Upper lobe of right lung (tissue), 1 donor: ENCODE data around the gene TMEM151B. TPM values are rescaled to one million over a fixed set of nuclear protein-coding genes. Genes with fewer than 3 reads are reported as not detected.

Experiments
- ATAC-seq: fragments of 200-7000 bp; cut with Tn5 transposase; one replicate; pipeline ENCODE4 v1.9.1; 2020; ENCODE audit warnings: mild to moderate bottlenecking, moderate library complexity
- DNase-seq: peaks from one replicate; pipeline ENCODE4 v3.0.0-alpha.2; 2020
- H3K27ac ChIP-seq: fragments of 200-600 bp; one replicate; pipeline ENCODE4 v1.8.0; 2022
- H3K27me3 ChIP-seq: fragments of 200-600 bp; one replicate; pipeline ENCODE4 v1.8.0; 2022; ENCODE audit warnings: mild to moderate bottlenecking
- H3K36me3 ChIP-seq: fragments of 200-600 bp; one replicate; pipeline ENCODE4 v1.8.0; 2022
- H3K4me1 ChIP-seq: fragments of 200-600 bp; one replicate; pipeline ENCODE4 v1.8.0; 2022
- H3K4me3 ChIP-seq: fragments of 200-600 bp; one replicate; pipeline ENCODE4 v1.8.0; 2022; ENCODE audit warnings: mild to moderate bottlenecking
- H3K9me3 ChIP-seq: fragments of 200-600 bp; one replicate; pipeline ENCODE4 v1.8.0; 2022
- CTCF ChIP-seq: fragments of 200-600 bp; IDR thresholded peaks from one replicate; pipeline ENCODE4 v1.8.0; 2022; ENCODE audit warnings: antibody characterized with exemption
- intact Hi-C: fragments of 100-400 bp; cut with DNase I; formaldehyde crosslinking; loops from one replicate; pipeline ENCODE4 v1.11.0; 2022
- total RNA-seq: library from RNA; stranded (reverse); fragmentation: NEBNext Ultra II Directional; extraction: Animal tissue kit (Norgen Biotek cat#: 25700); gene quantifications from one replicate; pipeline ENCODE4 v1.2.1, GENCODE V29; 2021
- donor health status: DM: no; HTN: yes; CAD: no; lungs with severe emphysema.

Gene TMEM151B
- total RNA-seq, 1 donor from 2014 or later = not detected

GRCh38 chr6:44298864-44299263, 28.6 kb downstream of the TMEM151B start:
- Histone ChIP-seq H3K27ac (no peak overlapping the region), H3K4me1 (peaks cover 10% of the 10 kb centered on the region), H3K9me3 (no peaks in the 10 kb centered on the region), H3K36me3 (peaks cover 22% of the 10 kb centered on the region), H3K27me3 (peaks cover 47% of the 10 kb centered on the region), H3K4me3 (no peak overlapping the region)
- DNase-seq (no peak), ATAC-seq (no peak)
- intact Hi-C loops = no loop called here
- no peak for TF ChIP-seq CTCF

GRCh38 chr6:44300292-44300823, 30.1 kb downstream of the TMEM151B start:
- H3K27ac ChIP-seq = no peak overlapping the region

DNA sequence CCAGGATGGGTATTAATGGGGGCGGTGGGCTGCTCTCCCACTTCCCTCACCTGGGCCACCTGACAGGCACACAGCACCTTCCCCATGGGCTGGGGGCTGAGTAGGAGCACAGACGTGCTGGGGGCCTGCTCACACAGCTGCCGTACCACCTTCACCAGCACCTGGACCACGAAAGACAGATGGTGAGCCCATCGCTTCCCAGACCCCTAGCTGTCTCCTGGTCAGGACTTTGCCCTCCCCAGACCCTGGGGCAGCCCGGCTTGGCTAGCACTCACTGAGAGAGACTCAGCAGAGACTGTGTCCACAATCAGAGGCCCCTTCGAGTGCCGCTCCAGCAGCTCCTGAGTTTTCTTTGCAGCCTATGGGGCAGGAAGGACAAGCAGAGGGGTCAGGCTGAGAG, 30.9 kb downstream of the TMEM151B start:
- Histone ChIP-seq H3K9me3 (no peaks in the 10 kb centered on the region), H3K4me3 (no peak overlapping the region), H3K36me3 (peaks cover 44% of the 10 kb centered on the region), H3K27ac (no peak overlapping the region), H3K4me1 (peaks cover 10% of the 10 kb centered on the region), H3K27me3 (peaks cover 26% of the 10 kb centered on the region)
- ATAC-seq (no peak), DNase-seq (no peak)
- TF ChIP-seq CTCF = no peak
- intact Hi-C loops = no loop called here

More at GRCh38 chr6:44300292-44300823, 30.1 kb downstream of the TMEM151B start:
- Histone ChIP-seq H3K9me3 (no peaks in the 10 kb centered on the region), H3K36me3 (peaks cover 37% of the 10 kb centered on the region), H3K4me1 (peaks cover 10% of the 10 kb centered on the region), H3K4me3 (no peak overlapping the region), H3K27me3 (peaks cover 33% of the 10 kb centered on the region)
- DNase-seq = no peak
- intact Hi-C loops = no loop called here
- ATAC-seq = no peak
- TF ChIP-seq CTCF = no peak

DNA sequence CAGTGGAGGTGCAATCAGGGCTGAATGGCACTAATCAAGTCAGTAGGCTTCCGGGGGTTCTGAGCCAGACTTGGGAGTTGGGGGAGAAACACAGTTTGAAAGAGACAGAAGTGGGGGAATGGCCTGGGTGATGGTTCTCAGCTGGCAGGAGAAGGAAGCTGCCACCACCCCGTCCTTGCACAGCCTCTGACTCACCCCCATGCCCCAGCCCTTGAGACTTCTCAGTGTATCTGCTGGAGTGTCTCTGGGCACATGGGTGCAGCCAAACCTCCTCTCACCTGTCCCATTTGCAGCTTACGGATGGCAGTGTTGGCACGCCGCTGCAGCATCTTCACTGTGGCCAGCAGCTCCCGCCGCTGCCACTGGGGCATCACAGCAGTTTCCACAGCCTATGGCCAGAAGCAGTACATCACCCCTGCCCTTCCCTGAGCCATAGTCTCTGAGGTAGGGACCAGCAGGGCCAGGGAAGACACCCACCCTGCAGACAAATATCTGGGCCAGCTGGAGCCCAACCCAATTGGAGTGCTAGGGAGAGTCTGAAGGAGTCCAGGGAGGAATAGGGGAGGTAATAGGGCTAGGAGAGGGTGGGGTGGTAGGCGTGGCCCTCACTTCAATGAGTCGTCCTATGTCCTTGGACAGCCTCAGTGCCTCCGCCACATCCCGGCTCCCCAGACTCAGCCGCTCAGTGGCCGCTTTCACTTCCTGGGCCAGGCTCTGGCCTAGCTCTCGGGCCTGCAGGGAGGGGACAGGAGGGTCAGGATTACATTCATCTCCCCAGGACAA, 31.7 kb downstream of the TMEM151B start:
- Histone ChIP-seq H3K4me3 (no peak overlapping the region), H3K27me3 (peaks cover 17% of the 10 kb centered on the region), H3K9me3 (no peaks in the 10 kb centered on the region), H3K27ac (no peak overlapping the region), H3K4me1 (peaks cover 10% of the 10 kb centered on the region), H3K36me3 (peaks cover 51% of the 10 kb centered on the region)
- ATAC-seq (no peak), DNase-seq (no peak)
- TF ChIP-seq CTCF = no peak
- intact Hi-C loops = no loop called here

DNA sequence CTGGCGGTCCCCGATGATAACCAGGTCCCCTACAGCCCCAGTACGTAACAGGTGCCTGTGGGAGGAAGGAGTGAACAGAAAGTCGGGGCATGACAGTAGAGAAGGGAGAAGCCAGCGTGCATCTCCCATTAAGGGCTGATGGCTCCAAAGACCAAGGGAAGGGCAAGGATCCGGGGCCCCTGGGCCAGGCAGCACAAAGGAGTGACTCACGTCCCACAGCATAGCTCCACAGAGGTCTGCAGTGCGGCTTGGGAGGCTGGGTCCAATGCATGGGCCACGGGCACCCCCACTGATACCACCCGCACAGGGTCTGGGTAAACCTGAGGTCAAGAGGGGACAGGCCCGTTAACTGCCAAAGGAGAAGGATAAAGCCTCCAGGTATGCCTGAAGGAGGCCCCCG, 32.6 kb downstream of the TMEM151B start:
- peaks cover 1% of the 10 kb centered on the region for H3K4me1 ChIP-seq
- no peaks in the 10 kb centered on the region for H3K9me3 ChIP-seq
- H3K4me3 ChIP-seq = no peak overlapping the region
- peaks cover 56% of the 10 kb centered on the region for H3K36me3 ChIP-seq
- no peak overlapping the region for H3K27ac ChIP-seq
- ATAC-seq = no peak
- TF ChIP-seq CTCF = no peak
- no peak for DNase-seq
- intact Hi-C loops = no loop called here
- H3K27me3 ChIP-seq = peaks cover 8% of the 10 kb centered on the region
